Endodermal cell (in vitro differentiated cells): ENCODE results near the gene RBMS1. TPM values are rescaled to one million over a fixed set of nuclear protein-coding genes. Genes with fewer than 3 reads are reported as not detected.
"Not testable (repeated sequence)": the region's sequence is repeated elsewhere in the genome, so short reads cannot be mapped to it uniquely, and the experiment has no call there.

ENCODE experiments used
- DNase-seq: peaks from one replicate; pipeline ENCODE4 v3.0.0-alpha.2; 2017
- H3K27ac ChIP-seq: 2 replicates; pipeline ENCODE4 v1.5.1; 2013; ENCODE audit warnings: mild to moderate bottlenecking, low read depth, low read length, moderate library complexity
- H3K27me3 ChIP-seq: 2 replicates; pipeline ENCODE4 v1.6.1; 2013; ENCODE audit warnings: mild to moderate bottlenecking, low read length, moderate library complexity; ENCODE audit not compliant: insufficient read depth, control insufficient read depth, poor library complexity, severe bottlenecking
- H3K36me3 ChIP-seq: 2 replicates; pipeline ENCODE4 v1.7.0; 2013; ENCODE audit warnings: mild to moderate bottlenecking, low read length, moderate library complexity; ENCODE audit not compliant: control insufficient read depth, insufficient read depth
- H3K4me1 ChIP-seq: one replicate; pipeline ENCODE4 v1.7.0; 2013; ENCODE audit warnings: low read length; ENCODE audit not compliant: control insufficient read depth, insufficient read depth
- H3K4me3 ChIP-seq: 2 replicates; pipeline ENCODE4 v1.5.1; 2013; ENCODE audit warnings: mild to moderate bottlenecking, low read length, moderate library complexity
- H3K9ac ChIP-seq: 2 replicates; pipeline ENCODE4 v1.6.1; 2013; ENCODE audit warnings: mild to moderate bottlenecking, low read length, moderate library complexity; ENCODE audit not compliant: poor library complexity, severe bottlenecking; ENCODE audit errors: extremely low read depth
- H3K9me3 ChIP-seq: 2 replicates; pipeline ENCODE4 v1.6.1; 2013; ENCODE audit warnings: mild to moderate bottlenecking, low read length, moderate library complexity; ENCODE audit not compliant: control insufficient read depth
- H3K27ac Mint-ChIP-seq: 2 replicates; pipeline ENCODE4 v1.8.0; 2020; ENCODE audit warnings: mixed read lengths
- H3K27me3 Mint-ChIP-seq: 2 replicates; pipeline ENCODE4 v1.8.0; 2021; ENCODE audit warnings: mild to moderate bottlenecking, mixed read lengths; ENCODE audit not compliant: insufficient read depth
- H3K36me3 Mint-ChIP-seq: 2 replicates; pipeline ENCODE4 v1.8.0; 2020; ENCODE audit warnings: low read depth, mixed read lengths
- H3K4me1 Mint-ChIP-seq: 2 replicates; pipeline ENCODE4 v1.8.0; 2020; ENCODE audit warnings: mixed read lengths
- H3K4me3 Mint-ChIP-seq: 2 replicates; pipeline ENCODE4 v1.8.0; 2020; ENCODE audit warnings: mild to moderate bottlenecking, moderate library complexity, mixed read lengths
- H3K9me3 Mint-ChIP-seq: 2 replicates; pipeline ENCODE4 v1.8.0; 2020; ENCODE audit warnings: mild to moderate bottlenecking, mixed read lengths
- CTCF ChIP-seq: fragments of 200-600 bp; sonication (generic); conservative IDR thresholded peaks from 2 replicates; pipeline ENCODE4 v1.5.0; 2021; ENCODE audit warnings: antibody characterized with exemption, mild to moderate bottlenecking
- WGBS, 2 experiments: methylation state at CpG; one replicate each; pipeline versions ENCODE4 v1.1.5 to v1.1.7; 2013; ENCODE audit warnings: missing lambda C conversion rate in 2 of 2, mixed read lengths in 1 of 2; ENCODE audit not compliant: insufficient coverage in 1 of 2, insufficient read length in 1 of 2; 5-methylcytosine and 5-hydroxymethylcytosine counted together
- total RNA-seq, 2 donors: library from RNA; stranded (reverse); fragmentation: NEBNext Ultra II Directional in 1 of 2; extraction: Animal tissue kit (Norgen Biotek cat#: 25700) in 1 of 2; gene quantifications; 2 replicates in 1 of 2; 3 replicates in 1 of 2; pipeline ENCODE4 v1.2.1, GENCODE V29; 2021

RBMS1 gene
- total RNA-seq, 2 donors from 2014 or later, result 90.7 to 124 TPM

- H3K27ac Mint-ChIP-seq, result no peak overlapping the region
- H3K9me3 Mint-ChIP-seq, result peaks cover 34% of the 10 kb centered on the region
- peaks cover 11% of the 10 kb centered on the region for H3K4me1 Mint-ChIP-seq
- H3K27me3 Mint-ChIP-seq, result no peaks in the 10 kb centered on the region
- Histone ChIP-seq H3K4me3 (no peak overlapping the region), H3K36me3 (peaks cover 20% of the 10 kb centered on the region), H3K27me3 (no peaks in the 10 kb centered on the region), H3K9ac (no peak overlapping the region), H3K4me1 (no peaks in the 10 kb centered on the region), H3K9me3 (peaks cover 24% of the 10 kb centered on the region), H3K27ac (no peak overlapping the region)
- peaks cover 48% of the 10 kb centered on the region for H3K36me3 Mint-ChIP-seq
- no peak overlapping the region for H3K4me3 Mint-ChIP-seq
- no peak for DNase-seq
- WGBS, 2 experiments, result 92% methylated on average over 2 of the region's 2 CpGs; no CpG with 5 or more reads in 1 of the 2 experiments
- TF ChIP-seq CTCF, result no peak
Observed at GRCh38 chr2:160440888-160441287, 52.7 kb downstream of the RBMS1 start.

GRCh38 chr2:160439038-160439437 lies 54.6 kb downstream of the RBMS1 start:
- not testable (repeated sequence) for H3K4me3 Mint-ChIP-seq, DNase-seq, H3K27me3 Mint-ChIP-seq, H3K27ac ChIP-seq, H3K9ac ChIP-seq, H3K4me3 ChIP-seq, H3K4me1 ChIP-seq, H3K27ac Mint-ChIP-seq, H3K27me3 ChIP-seq
- Histone ChIP-seq H3K9me3 (peaks cover 19% of the 10 kb centered on the region), H3K36me3 (peaks cover 20% of the 10 kb centered on the region)
- H3K9me3 Mint-ChIP-seq, result peaks cover 34% of the 10 kb centered on the region
- WGBS, 2 experiments, result 91 to 100% methylated on average over 8 to 25 of the region's 32 CpGs
- peaks cover 42% of the 10 kb centered on the region for H3K36me3 Mint-ChIP-seq
- H3K4me1 Mint-ChIP-seq, result peaks cover 13% of the 10 kb centered on the region

- Mint-ChIP-seq H3K27me3 (no peaks in the 10 kb centered on the region), H3K36me3 (peaks cover 27% of the 10 kb centered on the region), H3K4me3 (no peak overlapping the region), H3K9me3 (peaks cover 24% of the 10 kb centered on the region), H3K27ac (no peak overlapping the region), H3K4me1 (peaks cover 18% of the 10 kb centered on the region)
- H3K9me3 ChIP-seq, result peaks cover 11% of the 10 kb centered on the region
- H3K36me3 ChIP-seq, result peaks cover 13% of the 10 kb centered on the region
- H3K27me3 ChIP-seq, result no peaks in the 10 kb centered on the region
- no peak overlapping the region for H3K4me3 ChIP-seq
- no peak overlapping the region for H3K27ac ChIP-seq
- DNase-seq, result no peak
- TF ChIP-seq CTCF, result no peak
- no peak overlapping the region for H3K9ac ChIP-seq
- 97 to 98% methylated on average over 4 of the region's 4 CpGs for WGBS, 2 experiments
- no peaks in the 10 kb centered on the region for H3K4me1 ChIP-seq
Observed at GRCh38 chr2:160437273-160437672, 56.3 kb downstream of the RBMS1 start.
